DMS53 treated with DMSO at 0.1 percent for 48 hours (cell line): ENCODE data around the gene HOXC11.

Source experiments
- DNase-seq: peaks from one replicate; lab custom pipeline; 2025; ENCODE audit not compliant: unreplicated experiment; lab: John Stamatoyannopoulos, UW

HOXC11 gene

GRCh38 chr12:53997204-53998109 is 24.5 kb downstream of the HOXC11 start:
- DNase-seq, result no peak

- no peak for DNase-seq
Observed at GRCh38 chr12:53998110-53998899, 25.4 kb downstream of the HOXC11 start.

- no peak for DNase-seq
Observed at GRCh38 chr12:53998900-53999236, 25.9 kb downstream of the HOXC11 start.

GRCh38 chr12:53999559-54000115 is 26.7 kb downstream of the HOXC11 start:
- DNase-seq, result no peak

- no peak for DNase-seq
Observed at GRCh38 chr12:54000116-54001114, 27.5 kb downstream of the HOXC11 start, which contains the start of gene HOXC9. HOXC9 (plus strand) TSS chr12:54000161; CDS start chr12:54000189, 28 bp downstream.

GRCh38 chr12:54001283-54002187 is 28.6 kb downstream of the HOXC11 start:
- no peak for DNase-seq

- no peak for DNase-seq
Observed at GRCh38 chr12:54002278-54002914, 29.5 kb downstream of the HOXC11 start.

GRCh38 chr12:54002915-54003389 is 30.0 kb downstream of the HOXC11 start:
- DNase-seq, result no peak

GRCh38 chr12:54003625-54004024 is 30.7 kb downstream of the HOXC11 start:
- DNase-seq, result no peak

GRCh38 chr12:54004063-54004840 is 31.3 kb downstream of the HOXC11 start:
- DNase-seq, result no peak

GRCh38 chr12:54004841-54005530 is 32.1 kb downstream of the HOXC11 start:
- DNase-seq, result no peak

GRCh38 chr12:54005531-54005852 is 32.6 kb downstream of the HOXC11 start:
- no peak for DNase-seq

- peak; percentile 43 for DNase-seq
Observed at GRCh38 chr12:54005853-54006558, 33.1 kb downstream of the HOXC11 start.

GRCh38 chr12:54006559-54007220 is 33.8 kb downstream of the HOXC11 start:
- no peak for DNase-seq

GRCh38 chr12:54007538-54008259 is 34.8 kb downstream of the HOXC11 start:
- DNase-seq, result no peak

GRCh38 chr12:54008260-54008552 is 35.3 kb downstream of the HOXC11 start:
- no peak for DNase-seq
